Thyroid gland (tissue), 4 donors: ENCODE measurements around the gene HOXB7.

Experiments used
- POLR2A ChIP-seq, 2 donors: fragments of 450-650 bp; IDR thresholded peaks; one replicate each; pipeline ENCODE4 v1.6.1; 2017; ENCODE audit warnings: antibody characterized with exemption in 2 of 2, mild to moderate bottlenecking in 2 of 2, moderate library complexity in 1 of 2
- TF ChIP-seq, protein P1 (sequence below), 6 experiments: fragments of 200-600 bp in 3 of 6; fragments of 450-650 bp in 3 of 6; sonication (generic) in 3 of 6; IDR thresholded peaks; one replicate each; pipeline ENCODE4 v1.5.1; 2016 to 2019; ENCODE audit warnings: antibody characterized with exemption in 6 of 6, mild to moderate bottlenecking in 2 of 6, inconsistent platforms in 1 of 6, moderate library complexity in 1 of 6

DNA sequence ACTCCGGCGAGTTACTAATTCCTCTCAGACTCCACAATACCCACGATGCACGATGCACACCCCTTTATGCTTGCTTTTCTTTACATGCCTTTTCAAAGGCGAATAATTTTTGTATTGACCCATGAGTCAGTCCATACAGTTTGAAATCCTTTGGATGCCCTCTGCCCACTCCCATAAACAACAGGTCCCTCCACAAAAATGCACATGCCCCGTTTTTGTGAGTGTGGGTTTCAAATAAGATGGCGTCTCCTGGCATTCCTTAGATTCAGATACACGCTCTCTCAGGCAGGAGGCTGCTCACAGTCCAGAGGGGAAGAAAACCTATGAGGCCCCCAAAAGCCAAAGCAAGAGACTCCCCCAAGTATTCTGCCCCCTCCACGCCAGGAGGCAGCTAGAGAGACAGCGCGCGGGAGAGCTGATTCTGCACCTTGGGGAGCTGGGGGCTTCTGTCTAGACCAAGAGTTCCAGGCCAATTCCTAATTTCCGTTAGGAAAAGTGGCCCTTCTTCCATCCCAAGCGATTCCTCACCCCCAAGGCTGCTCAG lies 34.9 kb upstream of the HOXB7 start:
- TF ChIP-seq, protein P1, sequence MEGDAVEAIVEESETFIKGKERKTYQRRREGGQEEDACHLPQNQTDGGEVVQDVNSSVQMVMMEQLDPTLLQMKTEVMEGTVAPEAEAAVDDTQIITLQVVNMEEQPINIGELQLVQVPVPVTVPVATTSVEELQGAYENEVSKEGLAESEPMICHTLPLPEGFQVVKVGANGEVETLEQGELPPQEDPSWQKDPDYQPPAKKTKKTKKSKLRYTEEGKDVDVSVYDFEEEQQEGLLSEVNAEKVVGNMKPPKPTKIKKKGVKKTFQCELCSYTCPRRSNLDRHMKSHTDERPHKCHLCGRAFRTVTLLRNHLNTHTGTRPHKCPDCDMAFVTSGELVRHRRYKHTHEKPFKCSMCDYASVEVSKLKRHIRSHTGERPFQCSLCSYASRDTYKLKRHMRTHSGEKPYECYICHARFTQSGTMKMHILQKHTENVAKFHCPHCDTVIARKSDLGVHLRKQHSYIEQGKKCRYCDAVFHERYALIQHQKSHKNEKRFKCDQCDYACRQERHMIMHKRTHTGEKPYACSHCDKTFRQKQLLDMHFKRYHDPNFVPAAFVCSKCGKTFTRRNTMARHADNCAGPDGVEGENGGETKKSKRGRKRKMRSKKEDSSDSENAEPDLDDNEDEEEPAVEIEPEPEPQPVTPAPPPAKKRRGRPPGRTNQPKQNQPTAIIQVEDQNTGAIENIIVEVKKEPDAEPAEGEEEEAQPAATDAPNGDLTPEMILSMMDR (IDR thresholded peaks at IDR 0.05), result no peak
- TF ChIP-seq POLR2A (IDR thresholded peaks at IDR 0.05), result no peak
